Measurements from ENCODE around the gene MRPL10. TPM values are rescaled to one million over a fixed set of nuclear protein-coding genes. Genes with fewer than 3 reads are reported as not detected.
"Not testable (repeated sequence)": the region's sequence is repeated elsewhere in the genome, so short reads cannot be mapped to it uniquely, and the experiment has no call there.

MRPL10 gene
- total and polyA plus RNA-seq, 2 experiments from 2014 or later, result 70.0 to 87.1 TPM

DNA sequence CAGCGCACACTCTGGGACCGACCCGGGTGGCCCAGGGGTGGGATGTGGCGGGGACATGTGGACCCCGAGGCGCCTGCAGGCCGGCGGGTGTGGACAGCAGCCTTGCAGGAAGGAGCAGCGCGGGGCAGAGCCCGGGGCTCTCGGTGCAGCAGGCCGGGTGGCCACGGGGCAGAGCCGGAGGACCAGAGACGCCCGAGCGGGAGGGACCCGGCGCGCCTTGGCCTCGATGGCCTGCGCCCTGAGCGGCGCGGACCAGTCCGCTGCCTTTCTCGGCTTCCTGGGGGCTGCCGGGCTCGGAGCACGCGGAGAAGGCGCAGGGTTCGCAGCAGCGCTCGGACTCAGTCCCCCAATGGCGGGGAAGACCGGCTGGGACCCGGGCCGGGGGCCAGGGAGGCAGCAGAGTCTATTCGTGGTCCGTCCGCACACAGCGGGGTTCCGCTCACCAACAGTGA is 53.1 kb downstream of the MRPL10 start:
- DNase-seq (ENCODE audit: low read depth in 1 of 2, low spot score in 1 of 2), result no peak
- TF ChIP-seq, protein P1, sequence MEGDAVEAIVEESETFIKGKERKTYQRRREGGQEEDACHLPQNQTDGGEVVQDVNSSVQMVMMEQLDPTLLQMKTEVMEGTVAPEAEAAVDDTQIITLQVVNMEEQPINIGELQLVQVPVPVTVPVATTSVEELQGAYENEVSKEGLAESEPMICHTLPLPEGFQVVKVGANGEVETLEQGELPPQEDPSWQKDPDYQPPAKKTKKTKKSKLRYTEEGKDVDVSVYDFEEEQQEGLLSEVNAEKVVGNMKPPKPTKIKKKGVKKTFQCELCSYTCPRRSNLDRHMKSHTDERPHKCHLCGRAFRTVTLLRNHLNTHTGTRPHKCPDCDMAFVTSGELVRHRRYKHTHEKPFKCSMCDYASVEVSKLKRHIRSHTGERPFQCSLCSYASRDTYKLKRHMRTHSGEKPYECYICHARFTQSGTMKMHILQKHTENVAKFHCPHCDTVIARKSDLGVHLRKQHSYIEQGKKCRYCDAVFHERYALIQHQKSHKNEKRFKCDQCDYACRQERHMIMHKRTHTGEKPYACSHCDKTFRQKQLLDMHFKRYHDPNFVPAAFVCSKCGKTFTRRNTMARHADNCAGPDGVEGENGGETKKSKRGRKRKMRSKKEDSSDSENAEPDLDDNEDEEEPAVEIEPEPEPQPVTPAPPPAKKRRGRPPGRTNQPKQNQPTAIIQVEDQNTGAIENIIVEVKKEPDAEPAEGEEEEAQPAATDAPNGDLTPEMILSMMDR (IDR thresholded peaks at IDR 0.05; ENCODE audit: low read depth, low read length), result no peak
- Histone ChIP-seq H3K27ac (no peak overlapping the region), H3K9me3 (ENCODE audit: low read depth) (no peaks in the 10 kb centered on the region), H3K4me1 (ENCODE audit: low read depth) (no peaks in the 10 kb centered on the region), H3K36me3 (no peaks in the 10 kb centered on the region), H3K27me3 (peaks cover 31% of the 10 kb centered on the region), H3K4me3 (no peak overlapping the region)

DNA sequence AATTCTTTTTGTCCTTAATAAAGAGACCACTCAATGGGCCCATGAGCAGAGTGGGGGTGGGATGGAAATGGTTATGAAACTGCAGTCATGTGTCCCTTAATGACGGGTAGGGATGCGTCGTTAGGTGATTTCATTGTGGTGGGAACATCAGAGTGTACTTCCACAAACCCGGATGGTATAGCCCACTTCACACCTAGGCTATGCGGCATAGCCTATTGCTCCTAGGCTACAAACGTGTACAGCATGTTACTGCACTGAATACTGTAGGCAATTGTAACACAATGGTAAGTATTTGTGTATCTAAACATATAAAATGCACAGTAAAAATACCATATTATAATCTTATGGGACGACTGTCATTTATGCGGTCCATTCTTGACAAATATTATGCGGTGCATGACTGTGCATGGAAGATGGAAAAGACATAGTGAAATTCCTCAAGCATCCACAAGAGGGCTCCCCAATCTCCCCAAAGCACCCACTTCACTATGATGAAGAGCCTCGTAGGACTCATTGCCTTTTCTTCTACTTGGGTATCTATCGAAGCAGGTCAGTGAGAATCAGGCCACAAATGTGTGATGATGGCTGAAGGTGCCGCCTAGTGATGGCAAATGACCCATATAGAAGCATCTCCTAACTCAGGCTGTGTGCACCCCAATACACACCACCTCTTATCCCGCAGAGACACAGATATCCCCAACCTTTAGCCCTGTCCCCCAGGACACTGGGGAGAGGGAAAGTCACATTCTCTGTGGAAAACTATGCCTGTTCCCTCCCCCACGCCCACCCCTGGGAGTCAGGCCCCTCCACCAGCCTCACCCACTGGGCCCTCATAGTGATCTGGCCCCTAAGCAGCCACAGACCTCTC is 54.8 kb downstream of the MRPL10 start:
- H3K27me3 ChIP-seq, result peaks cover 33% of the 10 kb centered on the region
- H3K4me1 ChIP-seq (ENCODE audit: low read depth), result no peaks in the 10 kb centered on the region
- no peaks in the 10 kb centered on the region for H3K36me3 ChIP-seq
- TF ChIP-seq, protein P1 (IDR thresholded peaks at IDR 0.05; ENCODE audit: low read depth, low read length), result peak; percentile 73
- no peak overlapping the region for H3K4me3 ChIP-seq
- DNase-seq (ENCODE audit: low read depth in 1 of 2, low spot score in 1 of 2), result peak; percentile 57 to 63
- no peak overlapping the region for H3K27ac ChIP-seq
- no peaks in the 10 kb centered on the region for H3K9me3 ChIP-seq (ENCODE audit: low read depth)

DNA sequence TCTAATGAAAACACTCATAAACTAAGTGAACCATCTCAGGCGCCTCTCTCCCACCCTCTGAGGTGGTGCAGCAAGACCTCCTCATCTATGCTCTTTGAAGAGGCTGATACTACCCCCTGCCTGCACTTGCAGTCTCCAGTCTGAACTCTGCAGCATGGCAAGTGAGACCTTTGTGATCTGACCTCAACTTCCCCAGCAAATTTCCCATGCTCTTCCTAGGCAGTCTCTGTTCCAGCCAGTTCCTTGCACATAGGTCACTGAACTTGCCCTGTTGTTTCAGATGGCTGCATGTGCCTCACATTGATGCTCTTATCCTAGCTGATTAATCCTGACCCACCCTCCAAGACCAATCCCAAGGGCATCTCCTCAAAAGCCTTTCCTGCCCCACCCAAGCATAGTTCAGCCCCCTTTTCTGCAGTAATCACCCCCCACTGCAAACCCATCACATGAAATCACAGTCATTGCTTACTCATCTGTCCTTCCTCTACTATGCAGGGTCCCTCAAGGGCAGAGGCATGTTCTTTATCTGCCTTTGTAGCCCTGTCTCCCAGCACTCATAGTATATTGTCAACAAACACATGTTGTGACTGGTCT is 56.3 kb downstream of the MRPL10 start:
- Histone ChIP-seq H3K9me3 (ENCODE audit: low read depth) (no peaks in the 10 kb centered on the region), H3K4me1 (ENCODE audit: low read depth) (no peaks in the 10 kb centered on the region), H3K27me3 (peaks cover 33% of the 10 kb centered on the region), H3K27ac (no peak overlapping the region), H3K4me3 (no peak overlapping the region), H3K36me3 (no peaks in the 10 kb centered on the region)
- no peak for DNase-seq (ENCODE audit: low read depth in 1 of 2, low spot score in 1 of 2)
- TF ChIP-seq, protein P1 (IDR thresholded peaks at IDR 0.05; ENCODE audit: low read depth, low read length), result no peak

DNA sequence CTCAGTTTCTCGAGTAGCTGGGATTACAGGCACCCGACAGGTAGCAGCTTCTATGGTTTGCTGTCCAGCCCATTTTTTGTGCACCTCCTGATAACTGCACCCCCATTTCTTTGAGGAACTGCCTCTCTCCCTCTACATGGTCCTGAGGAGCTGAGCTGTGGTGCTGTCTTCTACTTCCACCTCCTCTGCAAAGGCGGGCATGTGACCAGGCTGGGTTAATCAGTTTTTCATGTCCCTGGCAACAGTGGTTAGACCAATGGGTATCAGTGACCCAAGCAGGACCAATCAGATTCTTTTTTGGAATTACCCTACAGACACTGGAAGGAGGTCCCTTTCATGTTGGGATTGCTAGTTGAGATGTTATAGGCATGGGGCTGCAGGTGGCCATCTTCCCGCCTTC is 57.0 kb downstream of the MRPL10 start:
- H3K4me1 ChIP-seq (ENCODE audit: low read depth), result no peaks in the 10 kb centered on the region

DNA sequence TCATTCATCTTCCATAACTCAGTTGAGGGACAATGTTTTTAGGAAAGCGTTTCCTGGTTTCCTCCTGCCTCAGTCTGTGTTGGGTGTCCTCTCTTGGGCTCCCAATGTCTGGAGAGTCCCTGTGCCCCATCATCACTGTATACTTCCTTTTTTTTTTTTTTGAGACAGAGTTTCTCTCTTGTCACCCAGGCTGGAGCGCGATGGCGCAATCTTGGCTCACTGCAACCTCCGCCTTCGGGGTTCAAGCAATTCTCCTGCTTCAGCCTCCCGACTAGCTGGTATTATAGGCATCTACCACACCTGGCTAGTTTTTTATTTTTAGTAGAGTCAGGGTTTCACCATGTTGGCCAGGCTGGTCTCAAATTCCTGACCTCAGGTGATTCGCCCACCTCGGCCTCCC is 57.7 kb downstream of the MRPL10 start:
- H3K27me3 ChIP-seq, result peaks cover 33% of the 10 kb centered on the region
- H3K4me1 ChIP-seq (ENCODE audit: low read depth); H3K9me3 ChIP-seq (ENCODE audit: low read depth); H3K27ac ChIP-seq; DNase-seq (ENCODE audit: low read depth in 1 of 2, low spot score in 1 of 2); H3K36me3 ChIP-seq; H3K4me3 ChIP-seq: not testable (repeated sequence)

More for the DNA sequence above, 57.0 kb downstream of the MRPL10 start:
- Histone ChIP-seq H3K27me3 (peaks cover 33% of the 10 kb centered on the region), H3K27ac (no peak overlapping the region), H3K36me3 (no peaks in the 10 kb centered on the region), H3K9me3 (ENCODE audit: low read depth) (no peaks in the 10 kb centered on the region), H3K4me3 (no peak overlapping the region)
- TF ChIP-seq, protein P1 (IDR thresholded peaks at IDR 0.05; ENCODE audit: low read depth, low read length), result no peak
- DNase-seq (ENCODE audit: low read depth in 1 of 2, low spot score in 1 of 2), result no peak

Other genes with a start within 250 kb of the MRPL10 start
- 218 and 318 TPM in 2 replicates for gene KPNB1, start 181.6 kb downstream of the MRPL10 start, total RNA-seq
- 97.9 and 125 TPM in 2 replicates for gene KPNB1, start 181.6 kb downstream of the MRPL10 start, polyA plus RNA-seq
- 112 and 143 TPM in 2 replicates for gene TBKBP1, start 137.4 kb downstream of the MRPL10 start, total RNA-seq
- gene TBKBP1, start 137.4 kb downstream of the MRPL10 start, polyA plus RNA-seq, result 22.6 and 30.2 TPM in 2 replicates
- gene TBX21, start 98.3 kb downstream of the MRPL10 start, total RNA-seq, result 1.0 and 2.9 TPM in 2 replicates
- 0.12 and 1.5 TPM in 2 replicates for gene TBX21, start 98.3 kb downstream of the MRPL10 start, polyA plus RNA-seq
- gene OSBPL7, start 9.7 kb downstream of the MRPL10 start, total RNA-seq, result 12.2 and 20.5 TPM in 2 replicates
- 12.1 and 18.0 TPM in 2 replicates for gene OSBPL7, start 9.7 kb downstream of the MRPL10 start, polyA plus RNA-seq
- gene LRRC46, start 129 bp upstream of the MRPL10 start, total RNA-seq, result 0.46 TPM in 1 of 2 replicates, not detected in the other
- 1.9 and 2.5 TPM in 2 replicates for gene LRRC46, start 129 bp upstream of the MRPL10 start, polyA plus RNA-seq
- gene SCRN2, start 9.7 kb upstream of the MRPL10 start, total RNA-seq, result 101 and 149 TPM in 2 replicates
- 139 and 179 TPM in 2 replicates for gene SCRN2, start 9.7 kb upstream of the MRPL10 start, polyA plus RNA-seq
- gene SP6, start 19.6 kb upstream of the MRPL10 start, total RNA-seq, result 5.8 and 6.3 TPM in 2 replicates
- gene SP6, start 19.6 kb upstream of the MRPL10 start, polyA plus RNA-seq, result 4.6 and 5.0 TPM in 2 replicates
- 3.7 and 3.9 TPM in 2 replicates for gene SP2, start 64.7 kb upstream of the MRPL10 start, total RNA-seq
- gene SP2, start 64.7 kb upstream of the MRPL10 start, polyA plus RNA-seq, result 6.9 and 10.5 TPM in 2 replicates
- 11.7 and 12.9 TPM in 2 replicates for gene PNPO, start 110.0 kb upstream of the MRPL10 start, total RNA-seq
- gene PNPO, start 110.0 kb upstream of the MRPL10 start, polyA plus RNA-seq, result 12.9 and 15.6 TPM in 2 replicates
- not detected in 2 replicates for gene PRR15L, start 126.3 kb upstream of the MRPL10 start, total RNA-seq
- 0.22 TPM in 1 of 2 replicates, not detected in the other for gene PRR15L, start 126.3 kb upstream of the MRPL10 start, polyA plus RNA-seq
- 81.8 and 121 TPM in 2 replicates for gene CDK5RAP3, start 139.6 kb upstream of the MRPL10 start, total RNA-seq
- gene CDK5RAP3, start 139.6 kb upstream of the MRPL10 start, polyA plus RNA-seq, result 137 and 158 TPM in 2 replicates
- 10.8 and 14.4 TPM in 2 replicates for gene COPZ2, start 206.3 kb upstream of the MRPL10 start, total RNA-seq
- gene COPZ2, start 206.3 kb upstream of the MRPL10 start, polyA plus RNA-seq, result 23.5 and 36.1 TPM in 2 replicates
- gene NFE2L1, start 216.8 kb upstream of the MRPL10 start, total RNA-seq, result 96.4 and 122 TPM in 2 replicates
- gene NFE2L1, start 216.8 kb upstream of the MRPL10 start, polyA plus RNA-seq, result 56.0 and 56.7 TPM in 2 replicates

Measured in cardiac muscle cell (in vitro differentiated cells and primary cell).